Activated CD8-positive, alpha-beta T cell treated with anti-CD3 and anti-CD28 coated beads for 36 hours (primary cell): ENCODE measurements around the gene SIK3. TPM values are rescaled to one million over a fixed set of nuclear protein-coding genes. Genes with fewer than 3 reads are reported as not detected.

Experiments used
- ATAC-seq: fragments of 200-7000 bp; cut with Tn5 transposase; one replicate; pipeline ENCODE4 v1.10.0; 2021; ENCODE audit warnings: mild to moderate bottlenecking, moderate library complexity
- CTCF ChIA-PET: fragments of 350-600 bp; sonication (Branson Sonifier 250); formaldehyde crosslinking; loops from one replicate; lab custom pipeline; 2021; ENCODE audit warnings: antibody characterized with exemption; lab: Charles Lee
- POLR2A ChIA-PET: fragments of 350-600 bp; sonication (Branson Sonifier 250); formaldehyde crosslinking; loops from one replicate; lab custom pipeline; 2021; ENCODE audit warnings: antibody characterized with exemption; lab: Charles Lee
- DNase-seq: peaks from one replicate; pipeline ENCODE4 v3.0.0-alpha.2; 2020
- H3K27ac Mint-ChIP-seq: one replicate; pipeline ENCODE4 v1.8.0; 2021; ENCODE audit warnings: mild to moderate bottlenecking, mixed read lengths
- H3K27me3 Mint-ChIP-seq: one replicate; pipeline ENCODE4 v1.8.0; 2021; ENCODE audit warnings: mixed read lengths
- H3K36me3 Mint-ChIP-seq: one replicate; pipeline ENCODE4 v1.8.0; 2021; ENCODE audit warnings: low read depth, mixed read lengths
- H3K4me1 Mint-ChIP-seq: one replicate; pipeline ENCODE4 v1.8.0; 2021; ENCODE audit warnings: low read depth, mixed read lengths
- H3K4me3 Mint-ChIP-seq: one replicate; pipeline ENCODE4 v1.8.0; 2021; ENCODE audit warnings: mild to moderate bottlenecking, moderate library complexity, mixed read lengths
- H3K9me3 Mint-ChIP-seq: one replicate; pipeline ENCODE4 v1.8.0; 2021; ENCODE audit warnings: mixed read lengths
- intact Hi-C: fragments of 100-400 bp; cut with micrococcal nuclease; formaldehyde crosslinking; loops from one replicate; pipeline ENCODE4 v1.10.0; 2022
- total RNA-seq, 2 experiments: library from RNA; stranded (reverse); gene quantifications; one replicate each; pipeline ENCODE4 v1.2.3, GENCODE V29; 2021
- TF ChIP-seq, protein P1 (sequence below): fragments of 200-600 bp; IDR thresholded peaks from one replicate; pipeline ENCODE4 v1.8.0; 2022; ENCODE audit warnings: antibody characterized with exemption, mild to moderate bottlenecking

SIK3 gene
- total RNA-seq, 2 experiments from 2014 or later, result 18.7 to 24.1 TPM

DNA sequence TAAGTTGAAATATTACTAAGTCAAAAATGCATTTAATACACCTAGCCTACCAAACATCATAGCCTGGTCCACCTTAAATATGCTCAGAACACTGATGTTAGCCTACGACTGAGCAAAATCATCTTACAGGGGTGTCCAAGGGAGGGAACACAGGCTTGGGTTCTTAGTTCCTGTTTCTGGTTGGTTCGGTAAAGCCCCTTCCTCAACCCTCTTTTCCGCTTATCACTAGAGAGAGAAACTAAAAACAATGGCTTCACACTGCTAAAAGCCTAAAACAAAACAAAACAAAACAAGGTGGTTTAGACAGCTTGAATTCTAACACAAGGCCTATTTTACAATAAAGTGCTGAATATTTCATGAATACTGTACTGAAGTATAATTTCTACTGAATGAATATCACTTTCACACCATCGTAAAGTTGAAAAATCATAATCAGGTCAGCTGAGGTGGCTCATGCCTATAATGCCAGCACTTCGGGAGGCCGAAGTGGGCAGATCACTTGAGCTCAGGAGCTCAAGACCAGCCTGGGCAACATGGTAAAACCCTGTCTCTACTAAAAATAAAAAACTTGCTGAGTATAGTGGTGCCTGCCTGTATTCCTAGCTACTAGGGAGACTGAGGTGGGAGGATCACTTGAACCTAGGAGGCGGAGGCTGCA lies 118.0 kb downstream of the SIK3 start:
- Mint-ChIP-seq H3K27ac (peak overlapping the region; percentile 86), H3K4me3 (peak overlapping the region; percentile 63), H3K4me1 (peaks cover 48% of the 10 kb centered on the region), H3K9me3 (no peaks in the 10 kb centered on the region), H3K27me3 (no peaks in the 10 kb centered on the region), H3K36me3 (peaks cover 4% of the 10 kb centered on the region)
- CTCF ChIA-PET, result no interaction called here
- DNase-seq (no peak), ATAC-seq (peak; percentile 84)
- intact Hi-C loops, result loop anchor here (5.0 kb wide), 1 partner anchor 48 kb away; no protein-coding TSS in a partner anchor
- TF ChIP-seq, protein P1, sequence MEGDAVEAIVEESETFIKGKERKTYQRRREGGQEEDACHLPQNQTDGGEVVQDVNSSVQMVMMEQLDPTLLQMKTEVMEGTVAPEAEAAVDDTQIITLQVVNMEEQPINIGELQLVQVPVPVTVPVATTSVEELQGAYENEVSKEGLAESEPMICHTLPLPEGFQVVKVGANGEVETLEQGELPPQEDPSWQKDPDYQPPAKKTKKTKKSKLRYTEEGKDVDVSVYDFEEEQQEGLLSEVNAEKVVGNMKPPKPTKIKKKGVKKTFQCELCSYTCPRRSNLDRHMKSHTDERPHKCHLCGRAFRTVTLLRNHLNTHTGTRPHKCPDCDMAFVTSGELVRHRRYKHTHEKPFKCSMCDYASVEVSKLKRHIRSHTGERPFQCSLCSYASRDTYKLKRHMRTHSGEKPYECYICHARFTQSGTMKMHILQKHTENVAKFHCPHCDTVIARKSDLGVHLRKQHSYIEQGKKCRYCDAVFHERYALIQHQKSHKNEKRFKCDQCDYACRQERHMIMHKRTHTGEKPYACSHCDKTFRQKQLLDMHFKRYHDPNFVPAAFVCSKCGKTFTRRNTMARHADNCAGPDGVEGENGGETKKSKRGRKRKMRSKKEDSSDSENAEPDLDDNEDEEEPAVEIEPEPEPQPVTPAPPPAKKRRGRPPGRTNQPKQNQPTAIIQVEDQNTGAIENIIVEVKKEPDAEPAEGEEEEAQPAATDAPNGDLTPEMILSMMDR, result no peak
- POLR2A ChIA-PET, result interaction anchor here (0.6 kb wide), 1 partner anchor 91 kb away, joined by 3 read pairs; no protein-coding TSS in a partner anchor

DNA sequence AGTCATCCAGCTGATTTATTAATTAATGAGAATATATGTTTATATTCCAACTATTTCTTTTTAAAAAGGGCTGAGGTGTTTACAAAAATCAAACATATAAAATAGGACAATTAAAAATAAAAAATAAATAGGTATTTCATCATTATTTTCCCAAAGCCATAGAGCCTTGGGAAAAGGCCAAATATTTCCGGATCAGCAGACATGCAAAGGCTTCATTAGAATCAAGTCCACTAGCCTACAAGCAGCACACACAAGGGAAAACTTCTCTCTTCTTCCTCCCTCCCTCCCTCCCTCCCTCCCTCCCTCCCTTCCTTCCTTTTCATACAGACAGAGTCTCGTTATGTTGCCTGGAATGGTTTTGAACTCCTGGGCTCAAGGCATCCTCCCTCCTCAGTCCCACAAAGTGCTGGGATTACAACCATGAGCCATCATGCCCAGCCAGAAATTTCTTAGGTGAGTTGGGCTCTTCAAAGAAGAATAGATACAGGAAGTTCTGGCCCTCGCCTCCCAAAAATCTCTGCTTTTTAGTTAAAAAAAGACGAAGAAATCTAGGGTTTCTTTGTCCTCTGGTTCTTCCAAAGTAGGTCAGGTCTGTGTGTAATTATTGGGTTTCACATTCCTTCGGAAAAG lies 121.2 kb downstream of the SIK3 start:
- intact Hi-C loops, result no loop called here
- Mint-ChIP-seq H3K27me3 (no peaks in the 10 kb centered on the region), H3K4me3 (no peak overlapping the region), H3K27ac (no peak overlapping the region), H3K9me3 (no peaks in the 10 kb centered on the region), H3K4me1 (peaks cover 45% of the 10 kb centered on the region), H3K36me3 (peaks cover 4% of the 10 kb centered on the region)
- ChIA-PET CTCF (no interaction called here), POLR2A (no interaction called here)
- DNase-seq, result no peak
- TF ChIP-seq, protein P1, result no peak
- no peak for ATAC-seq

DNA sequence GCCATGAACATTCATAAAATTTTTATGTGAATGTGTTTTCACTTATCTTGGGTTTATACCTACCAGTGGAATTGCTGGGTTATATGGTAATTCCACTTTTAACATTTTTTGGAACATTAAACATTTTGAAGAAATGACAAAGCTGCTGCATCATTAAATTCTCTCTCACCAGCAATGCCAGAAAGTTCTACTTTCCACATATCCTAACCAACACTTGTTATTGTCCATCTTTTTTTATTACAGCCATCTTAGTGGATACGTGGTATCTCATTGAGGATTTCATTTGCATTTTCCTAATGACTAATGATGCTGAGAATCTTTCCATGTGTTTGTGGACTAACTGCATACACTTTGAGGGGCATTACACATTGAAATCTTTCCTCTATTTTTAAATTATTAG lies 122.6 kb downstream of the SIK3 start:
- no peak for ATAC-seq
- POLR2A ChIA-PET, result no interaction called here
- Mint-ChIP-seq H3K27me3 (no peaks in the 10 kb centered on the region), H3K36me3 (peaks cover 4% of the 10 kb centered on the region), H3K4me1 (peaks cover 38% of the 10 kb centered on the region), H3K4me3 (no peak overlapping the region), H3K9me3 (no peaks in the 10 kb centered on the region), H3K27ac (no peak overlapping the region)
- intact Hi-C loops, result no loop called here
- no peak for DNase-seq
- CTCF ChIA-PET, result no interaction called here
- TF ChIP-seq, protein P1, result no peak

DNA sequence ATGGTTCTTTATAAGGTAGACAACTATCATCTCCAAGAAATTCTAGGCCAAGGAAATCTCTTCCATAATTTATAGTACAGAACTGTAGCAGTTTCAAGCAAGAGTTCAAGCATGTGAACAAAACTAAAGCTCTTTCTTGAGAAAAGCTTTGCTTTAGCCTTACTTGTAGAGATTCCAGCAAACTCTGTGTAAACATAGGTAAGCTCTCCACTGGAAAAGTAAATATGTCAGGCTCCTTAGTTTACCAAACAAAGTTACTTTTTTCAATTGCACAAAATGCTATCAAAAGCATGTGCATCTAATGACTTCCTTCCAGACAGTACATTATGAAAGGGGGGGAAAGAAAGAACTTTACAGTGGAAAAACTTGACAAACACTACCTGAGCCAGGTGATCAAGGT lies 125.0 kb downstream of the SIK3 start:
- ChIA-PET POLR2A (interaction anchor here (1.1 to 1.4 kb wide), 2 partner anchors 11 to 14 kb away, joined by 3 read pairs; no protein-coding TSS in a partner anchor), CTCF (interaction anchor here (0.8 to 1.7 kb wide), 4 partner anchors 11 to 23 kb away, joined by 3 to 5 read pairs (median 5); no protein-coding TSS in a partner anchor)
- ATAC-seq (no peak), DNase-seq (no peak)
- Mint-ChIP-seq H3K27me3 (no peaks in the 10 kb centered on the region), H3K27ac (no peak overlapping the region), H3K4me3 (no peak overlapping the region), H3K4me1 (peaks cover 34% of the 10 kb centered on the region), H3K9me3 (no peaks in the 10 kb centered on the region), H3K36me3 (peaks cover 4% of the 10 kb centered on the region)
- intact Hi-C loops, result no loop called here
- TF ChIP-seq, protein P1, result no peak

DNA sequence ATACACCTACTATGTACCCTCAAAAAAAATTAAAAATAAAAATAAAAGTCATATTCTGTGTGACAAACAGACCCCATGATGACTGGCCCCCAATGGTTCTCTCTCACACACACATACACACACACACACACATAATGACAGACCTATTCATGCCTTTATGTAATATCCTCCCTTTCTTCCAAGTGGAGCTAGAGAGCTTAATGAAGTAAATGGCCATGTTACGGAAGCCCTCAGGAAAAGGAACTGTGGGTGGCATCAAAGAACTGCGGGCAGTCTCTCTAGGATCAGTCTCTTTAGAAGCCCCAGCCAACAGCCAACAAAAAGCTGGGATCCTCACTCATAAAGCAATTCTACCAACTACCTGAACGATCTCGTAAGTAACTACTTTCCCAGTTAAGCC lies 125.5 kb downstream of the SIK3 start:
- Mint-ChIP-seq H3K27me3 (no peaks in the 10 kb centered on the region), H3K27ac (no peak overlapping the region), H3K4me3 (no peak overlapping the region), H3K9me3 (no peaks in the 10 kb centered on the region), H3K4me1 (peaks cover 32% of the 10 kb centered on the region), H3K36me3 (peaks cover 4% of the 10 kb centered on the region)
- intact Hi-C loops, result no loop called here
- ATAC-seq (no peak), DNase-seq (no peak)
- TF ChIP-seq, protein P1, result no peak
- POLR2A ChIA-PET, result interaction anchor here (1.1 to 1.4 kb wide), 2 partner anchors 11 to 14 kb away, joined by 3 read pairs; no protein-coding TSS in a partner anchor
- CTCF ChIA-PET, result interaction anchor here (0.8 to 1.7 kb wide), 7 partner anchors 10 to 181 kb away, joined by 3 to 5 read pairs (median 5); partner anchors contain the start of gene APOA5
